ENCODE data around the gene PODN.
A peak's percentile ranks its signal among the peaks of the same experiment; 100 is the strongest.

The PODN gene

DNA sequence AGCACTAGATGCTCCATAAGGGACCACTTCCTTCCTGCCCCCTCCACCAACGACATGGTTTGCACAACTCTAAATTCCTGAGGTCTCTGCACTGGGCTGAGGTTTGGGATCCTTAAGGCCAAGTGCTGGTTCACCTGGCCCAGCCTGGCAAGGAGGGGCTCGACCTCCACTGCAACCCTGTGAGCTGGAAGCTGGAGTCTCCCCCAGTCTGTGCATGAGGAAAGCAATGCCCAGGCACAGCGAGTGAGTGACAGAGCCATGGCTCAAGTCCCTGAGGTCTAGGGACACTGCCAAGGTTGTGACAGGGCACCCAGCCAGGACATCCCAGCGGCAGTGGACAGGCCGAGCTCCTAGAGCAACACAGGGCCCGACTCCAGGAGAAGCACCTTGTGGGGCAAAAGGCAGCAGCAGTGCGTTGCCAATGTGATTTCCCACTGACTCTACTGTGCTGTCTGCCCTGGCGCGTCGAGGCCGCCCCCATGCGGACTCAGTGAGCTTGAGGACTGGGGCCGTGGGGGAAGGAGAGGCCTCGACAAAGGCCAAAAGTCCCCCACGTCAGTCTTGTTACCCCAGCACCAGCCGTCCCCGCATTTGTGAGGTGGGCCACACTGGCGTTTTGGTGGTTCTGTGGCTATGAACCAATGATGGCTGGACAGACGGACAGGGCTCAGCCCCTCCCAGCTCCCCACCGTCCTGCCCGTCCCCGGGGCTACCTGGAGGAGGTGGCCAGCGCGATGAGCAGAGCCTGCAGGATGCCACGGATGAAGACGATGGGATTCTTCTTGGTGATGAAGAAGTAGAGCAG, 30.0 kb downstream of the PODN start:
- DNase-seq, result no peak

DNA sequence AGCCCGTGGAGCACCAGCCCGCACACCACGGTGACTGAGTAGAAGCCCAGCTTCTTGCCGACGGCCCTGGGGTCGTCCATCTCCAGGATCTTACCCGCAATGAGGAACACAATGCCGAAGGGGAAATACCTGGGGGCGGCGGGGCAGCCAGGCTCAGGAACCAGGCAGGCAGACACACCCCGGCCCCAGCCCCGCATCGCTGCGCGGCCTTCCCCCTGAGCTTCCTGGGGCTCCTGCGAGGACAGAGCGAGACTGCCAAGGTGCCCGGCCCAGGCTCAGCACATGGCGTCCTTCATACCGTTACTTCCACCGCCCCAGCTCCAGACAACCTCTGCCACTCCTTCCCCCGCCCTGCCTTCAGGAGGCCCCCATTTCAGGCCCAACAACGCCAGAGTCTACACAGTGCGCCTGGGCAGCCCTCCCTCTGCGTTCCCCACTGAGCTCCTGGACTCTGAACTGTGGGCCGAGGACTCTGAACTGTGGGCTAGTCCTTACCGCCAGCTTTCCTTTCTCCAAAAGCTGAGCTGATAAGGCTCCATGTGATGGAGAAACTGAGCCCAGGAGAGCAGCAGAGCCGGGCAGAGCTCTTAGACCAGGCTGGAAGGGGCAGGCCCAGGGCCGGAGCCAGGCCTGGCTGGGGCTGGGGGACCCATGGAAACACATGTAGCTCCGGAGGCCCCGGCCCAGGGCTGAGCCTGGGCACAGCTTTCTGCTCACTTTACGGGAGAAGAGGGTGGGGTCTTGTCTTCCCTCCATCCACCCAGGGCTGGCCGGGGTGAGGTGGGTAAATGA, 30.8 kb downstream of the PODN start:
- DNase-seq, result no peak

DNA sequence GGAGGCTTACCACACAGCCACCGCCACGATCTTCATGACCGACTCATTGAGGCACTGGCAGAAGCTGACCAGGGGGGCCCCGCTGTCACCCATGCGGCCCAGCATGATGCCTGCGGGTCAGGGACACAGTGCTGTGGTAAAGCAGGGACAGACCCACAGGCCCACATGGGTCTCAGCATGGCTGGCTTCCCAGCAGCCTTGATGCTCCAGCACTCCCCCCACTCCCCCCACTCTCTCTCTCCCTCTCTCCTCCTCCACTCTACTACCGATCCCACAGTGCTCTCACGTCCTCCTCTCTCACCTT, 31.4 kb downstream of the PODN start:
- no peak for DNase-seq

DNA sequence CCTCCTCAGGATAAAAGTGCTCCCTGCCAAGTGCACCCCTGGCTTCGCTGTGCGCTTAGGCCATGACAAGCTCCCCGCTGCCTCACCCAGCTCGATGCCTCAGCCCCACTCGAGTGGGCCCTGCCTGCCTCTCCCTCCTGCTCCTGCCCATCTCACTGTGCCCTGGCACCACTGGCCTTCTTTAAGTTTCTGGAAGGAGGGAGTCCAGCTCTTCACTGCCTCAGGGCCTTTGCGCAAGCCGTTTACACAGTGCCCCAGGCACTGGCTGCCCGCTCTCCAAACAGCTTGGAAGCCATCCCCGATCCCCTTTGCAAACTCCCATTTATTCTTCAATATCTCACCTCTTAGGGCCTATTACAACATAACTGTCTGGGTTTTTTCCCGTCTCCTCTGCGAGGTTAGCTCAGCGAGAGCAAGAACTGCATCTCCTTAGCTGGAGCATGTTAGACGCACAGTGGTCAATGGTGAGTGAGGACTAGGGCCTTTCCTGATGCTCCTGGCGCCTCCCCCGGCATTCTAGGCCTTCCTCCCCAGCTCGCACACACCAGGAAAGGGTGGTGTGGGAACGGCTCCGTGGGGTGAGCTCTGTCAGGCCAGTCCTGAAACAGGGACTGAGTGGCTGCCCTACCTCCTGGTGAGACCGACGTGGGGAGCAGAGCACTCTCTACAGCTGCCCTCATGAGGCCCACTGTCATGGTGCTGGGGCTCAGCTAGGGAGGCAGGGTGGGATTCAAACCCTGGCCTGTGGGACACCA, 31.9 kb downstream of the PODN start:
- DNase-seq, result no peak

- no peak for DNase-seq
Observed at GRCh38 chr1:53094533-53094919, 32.5 kb downstream of the PODN start.

GRCh38 chr1:53104289-53104913, 42.4 kb downstream of the PODN start:
- no peak for DNase-seq

GRCh38 chr1:53107090-53107489, 45.1 kb downstream of the PODN start:
- DNase-seq, result no peak

DNA sequence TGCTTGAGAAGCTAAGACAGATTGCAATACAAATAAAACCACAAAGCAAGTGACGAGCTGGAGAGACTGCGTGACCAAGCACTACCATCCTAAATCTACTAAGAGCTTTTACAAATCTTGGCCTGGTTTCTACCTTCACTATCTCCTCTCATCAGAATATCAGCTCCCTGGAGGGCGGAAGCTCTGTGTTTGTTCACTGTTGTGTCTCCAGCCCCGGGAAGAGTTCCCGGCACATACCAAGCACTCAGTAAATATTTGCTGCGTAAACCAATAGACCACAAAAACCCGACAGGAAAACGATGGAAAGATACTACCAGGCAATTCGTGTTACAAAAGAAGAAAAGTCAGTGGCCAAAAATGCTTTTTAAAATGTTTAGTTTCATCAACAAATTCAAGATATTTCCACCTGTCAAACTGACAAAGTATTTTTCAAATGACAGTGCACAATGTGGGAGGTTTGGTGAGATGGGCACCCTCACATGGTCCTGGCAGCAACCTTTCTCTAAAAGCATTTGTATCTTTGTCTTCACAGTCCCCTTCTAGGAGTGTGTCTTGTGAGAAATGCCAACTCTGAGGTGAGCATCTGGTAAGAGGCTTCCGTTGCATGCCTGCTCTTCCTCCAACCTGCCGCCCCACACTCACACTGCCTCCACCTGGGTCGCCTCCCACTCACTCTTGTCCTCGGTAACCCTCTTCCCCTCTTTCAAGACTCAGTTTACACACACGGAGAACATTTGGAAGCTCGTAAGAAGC, 45.7 kb downstream of the PODN start:
- peak; percentile 42 for DNase-seq

DNA sequence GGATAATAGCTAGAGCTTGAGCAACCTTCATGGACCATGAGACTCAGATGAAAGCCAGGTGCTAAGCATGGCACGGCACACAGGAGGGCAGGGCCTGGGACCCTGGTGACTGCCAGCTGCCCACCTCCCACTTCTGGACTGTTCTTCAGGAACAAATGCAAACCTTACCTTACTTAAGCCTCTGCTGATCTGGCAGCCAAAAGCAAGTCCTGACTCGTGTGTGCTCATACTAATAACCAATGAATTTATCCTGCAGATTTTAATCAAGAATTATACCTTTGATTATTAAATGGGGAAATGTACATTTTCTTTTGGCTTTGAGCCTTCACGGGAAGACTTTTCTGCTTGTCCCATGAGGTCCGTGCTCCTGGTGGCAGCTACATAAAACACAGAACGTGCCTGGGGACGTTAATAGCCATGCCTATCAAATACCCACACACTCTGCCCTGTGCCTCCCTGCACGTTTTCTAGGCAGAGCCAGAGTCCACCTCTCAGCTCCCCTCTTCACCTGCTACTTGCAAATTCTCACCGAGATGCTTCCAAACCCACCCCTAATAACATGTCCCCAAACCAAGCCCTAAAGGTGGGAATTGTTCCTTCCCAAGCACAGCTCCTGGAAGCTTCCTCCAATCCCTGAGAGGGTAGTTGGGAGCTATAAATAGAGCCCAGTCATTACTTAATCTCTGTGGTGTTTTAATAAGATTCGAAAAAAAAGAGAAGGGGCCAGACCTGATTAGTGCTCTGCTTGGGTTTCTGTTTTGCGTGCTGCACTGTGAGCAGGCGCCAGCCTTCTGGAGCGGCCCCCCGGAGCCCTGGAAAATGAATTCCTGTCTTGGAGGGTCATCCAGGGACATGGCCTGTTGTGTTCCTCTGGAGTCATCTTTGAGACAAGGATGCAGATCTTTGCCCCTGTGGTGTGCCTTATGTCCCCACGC, 46.9 kb downstream of the PODN start:
- no peak for DNase-seq

DNA sequence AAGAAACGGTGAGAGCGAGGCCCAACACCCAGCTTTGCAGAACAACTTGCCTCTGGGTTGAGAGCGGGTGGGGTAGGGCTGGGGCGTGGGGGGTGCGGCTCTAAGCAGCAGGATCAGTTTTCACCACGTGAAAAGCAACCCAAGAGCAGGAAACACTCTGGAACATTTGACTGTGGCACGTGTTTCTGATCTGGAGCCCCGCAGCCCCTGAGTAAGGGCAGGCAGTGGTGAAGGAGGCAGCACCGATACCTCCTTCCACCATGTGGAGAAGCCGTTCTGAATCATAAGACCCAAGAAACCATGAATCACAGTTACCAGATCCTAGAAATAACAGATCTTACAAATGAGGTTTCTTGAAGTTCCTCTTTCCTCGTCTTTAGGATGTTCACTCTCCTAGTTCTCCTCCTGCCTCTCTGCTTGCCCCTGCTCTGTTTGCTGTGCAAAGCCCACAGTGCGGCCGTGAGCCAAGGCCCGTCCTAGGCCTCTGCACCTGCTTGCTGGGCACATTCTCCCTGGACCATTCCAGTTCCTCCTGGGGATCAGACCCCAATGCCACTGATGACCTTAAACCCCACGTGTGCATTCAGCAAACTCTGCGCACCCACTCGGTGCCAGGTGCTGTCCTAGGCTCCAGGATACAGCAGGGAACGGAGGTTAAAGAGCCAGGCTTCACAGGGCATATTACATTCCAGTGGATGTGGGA, 48.5 kb downstream of the PODN start:
- DNase-seq, result no peak

DNA sequence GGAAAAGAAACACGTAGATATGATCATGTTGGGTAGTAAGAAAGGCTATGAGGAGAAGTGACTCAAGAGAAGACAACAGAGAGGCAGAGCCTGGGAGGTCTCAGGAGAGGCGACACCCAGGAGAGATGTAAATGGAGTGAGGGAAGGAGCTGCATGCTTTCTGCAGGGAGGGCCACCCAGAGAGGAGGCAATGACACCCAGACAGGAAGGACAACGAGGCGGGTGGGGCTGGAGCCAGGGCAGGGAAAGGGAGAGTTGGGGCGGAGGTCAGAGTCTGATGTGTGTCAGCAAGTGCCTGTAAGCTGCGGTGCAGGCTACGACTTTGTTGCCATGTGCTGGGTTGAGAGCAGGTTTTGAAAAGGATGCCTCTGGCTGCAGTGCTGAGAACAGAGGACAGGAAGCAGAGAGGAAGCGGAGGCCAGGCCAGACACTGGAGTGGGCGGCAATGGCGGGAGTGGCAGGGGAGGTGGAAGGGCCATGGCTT, 49.1 kb downstream of the PODN start:
- no peak for DNase-seq

DNA sequence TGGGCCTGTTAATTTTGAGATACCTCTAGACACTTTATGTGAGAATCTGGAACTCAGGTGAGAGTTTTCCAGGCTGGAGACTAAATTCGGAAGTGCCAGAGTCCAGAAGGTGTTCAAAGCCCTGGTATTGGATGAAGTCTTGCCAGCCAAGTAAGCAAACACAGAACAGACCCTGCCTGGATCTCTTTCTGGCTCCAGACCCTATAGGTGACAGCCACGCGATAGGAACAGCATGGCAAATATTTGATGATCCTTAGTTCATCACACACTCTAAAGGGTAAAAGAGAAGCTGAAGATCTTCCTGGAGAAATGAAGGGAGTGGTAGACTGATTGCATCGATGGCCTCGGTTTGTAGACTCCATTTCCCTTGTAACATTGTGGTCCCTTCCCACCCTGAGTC, 49.7 kb downstream of the PODN start:
- no peak for DNase-seq

DNA sequence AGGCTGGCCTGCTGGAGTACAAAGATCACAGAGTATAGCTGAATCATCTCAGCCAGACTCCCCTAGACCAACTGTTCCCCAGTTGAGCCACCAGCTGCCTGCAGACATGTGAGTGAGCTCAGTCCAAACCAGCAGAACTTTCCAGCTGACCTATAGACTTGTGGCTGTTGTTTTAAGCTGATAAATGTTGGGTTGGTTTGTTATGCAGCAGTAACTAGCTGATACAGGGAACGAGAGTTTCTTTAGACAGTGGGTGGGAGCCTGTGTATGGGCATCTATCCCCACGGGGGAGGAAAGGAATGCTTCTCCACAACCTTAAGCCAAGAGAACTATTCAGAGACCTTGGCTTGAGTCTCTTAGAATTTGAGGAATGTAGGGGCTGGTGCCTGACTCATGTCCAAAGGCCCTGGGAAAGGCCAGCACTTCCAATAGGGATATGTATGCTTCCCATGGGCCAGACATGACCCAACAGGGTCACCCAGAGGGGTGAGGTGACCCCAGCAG, 50.3 kb downstream of the PODN start:
- no peak for DNase-seq

- no peak for DNase-seq
Observed at GRCh38 chr1:53112861-53113260, 50.8 kb downstream of the PODN start.

GRCh38 chr1:53114090-53114489, 52.1 kb downstream of the PODN start:
- DNase-seq, result no peak

DNA sequence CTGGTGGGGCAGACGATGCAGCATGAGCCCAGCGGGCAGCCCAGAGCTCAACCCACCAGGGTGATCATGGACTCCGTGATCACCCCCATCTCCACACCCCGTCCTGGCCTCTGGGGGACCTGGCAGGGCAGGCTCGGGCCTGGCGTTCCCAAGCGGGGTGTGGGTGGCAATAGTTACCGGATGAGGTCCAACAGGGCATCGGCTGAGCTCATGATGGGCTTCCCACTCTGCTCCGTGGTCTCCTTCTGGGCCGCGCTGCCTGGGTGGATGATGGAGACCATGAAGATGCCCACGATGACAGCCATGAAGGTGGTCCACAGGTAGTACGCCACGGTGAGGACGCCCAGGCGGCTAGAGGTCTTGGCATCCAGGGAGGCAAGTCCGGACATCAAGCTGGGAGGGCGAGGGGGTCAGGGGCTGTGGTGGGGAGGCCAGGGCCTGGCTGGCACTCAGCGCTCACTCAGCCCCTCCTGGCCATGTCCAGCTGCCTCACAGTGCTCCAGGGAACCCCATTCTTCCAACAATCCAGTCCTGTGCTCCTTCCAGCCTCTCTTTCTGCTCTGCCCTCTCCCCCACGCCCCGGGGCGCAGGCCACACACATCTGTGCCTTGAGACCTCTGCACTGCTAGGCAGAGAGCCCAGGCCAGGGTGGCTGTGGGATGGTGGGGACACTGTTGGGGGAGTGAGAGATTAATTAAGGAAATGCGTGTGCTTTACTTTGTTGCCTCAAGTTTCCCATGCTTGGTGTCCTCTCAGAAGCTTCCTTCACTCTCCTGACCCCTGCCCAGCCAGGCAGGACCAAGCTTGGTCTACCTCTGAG, 52.8 kb downstream of the PODN start:
- DNase-seq, result no peak

DNA sequence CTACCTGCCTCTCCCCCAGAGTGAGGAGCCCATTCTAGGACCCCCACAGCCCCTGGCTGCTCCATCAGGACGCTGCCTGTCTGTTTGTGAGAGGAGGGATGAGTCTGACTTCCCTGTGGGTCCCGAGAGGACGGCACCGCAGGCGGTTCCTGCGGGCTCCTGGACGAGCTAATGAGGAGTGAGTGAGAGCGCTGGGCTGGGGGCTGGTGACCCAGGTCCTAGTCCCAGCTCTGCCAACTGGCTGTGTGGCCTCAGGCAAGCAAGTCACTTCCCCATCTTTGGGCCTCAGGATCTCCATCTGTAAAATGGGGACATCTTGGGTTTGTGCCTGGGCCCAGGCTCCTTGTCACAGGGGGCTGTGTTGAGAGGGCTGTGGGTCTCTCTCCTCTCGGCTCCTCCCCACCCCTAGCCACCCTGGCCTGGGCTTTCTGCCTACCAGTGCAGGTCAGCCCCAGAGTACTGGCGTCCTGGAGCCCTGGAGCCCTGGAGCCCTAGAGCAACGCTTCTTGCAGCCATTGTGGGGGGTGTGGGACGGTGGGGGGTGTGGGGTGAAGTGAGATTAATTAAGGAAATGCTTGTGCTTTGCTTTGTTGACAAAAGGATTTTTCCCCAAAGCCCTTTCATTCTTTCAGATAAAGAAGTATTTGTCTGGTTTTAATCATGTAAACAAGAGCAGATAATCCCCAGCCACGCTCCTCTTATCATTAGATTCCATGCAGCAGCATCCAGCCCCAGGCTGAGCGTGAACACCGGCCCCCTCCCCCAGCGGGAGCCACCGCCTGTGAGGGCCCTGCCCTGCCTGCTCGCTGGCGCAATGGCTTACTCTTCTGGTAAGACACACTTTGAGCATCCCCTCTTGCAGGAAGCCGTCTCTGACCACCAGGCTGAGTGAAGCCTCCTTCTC, 53.6 kb downstream of the PODN start:
- DNase-seq, result no peak

DNA sequence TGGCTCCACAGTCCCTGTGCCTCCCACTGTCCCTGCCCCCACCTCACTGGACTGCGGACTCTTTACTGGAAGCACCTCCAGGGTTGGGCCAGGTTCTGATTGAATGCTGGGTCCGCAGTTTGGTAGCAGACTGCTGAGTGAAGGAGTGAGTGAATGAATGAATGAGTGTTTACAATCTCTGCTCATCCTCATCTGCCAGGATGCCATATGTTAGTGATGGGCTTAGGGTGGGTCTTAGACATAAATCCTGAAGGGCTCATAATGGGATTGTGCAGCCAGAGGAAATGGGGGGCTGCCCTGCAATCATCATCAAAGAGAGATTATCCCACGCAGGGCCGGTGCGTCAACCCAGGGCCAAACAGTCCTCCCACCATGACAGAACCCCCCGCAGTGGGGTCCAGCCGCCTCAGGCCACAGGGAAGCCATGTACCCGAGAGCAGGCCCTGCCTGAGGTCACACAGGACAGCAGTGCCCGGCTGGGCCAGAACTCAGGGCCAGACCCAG, 54.3 kb downstream of the PODN start:
- DNase-seq, result no peak

All from NCI-H774 (cell line).